ENCODE results near the gene PDZRN3. TPM values are rescaled to one million over a fixed set of nuclear protein-coding genes. Genes with fewer than 3 reads are reported as not detected.

Gene PDZRN3
- total RNA-seq, 1 experiment from 2014 or later: 5.9 TPM

DNA sequence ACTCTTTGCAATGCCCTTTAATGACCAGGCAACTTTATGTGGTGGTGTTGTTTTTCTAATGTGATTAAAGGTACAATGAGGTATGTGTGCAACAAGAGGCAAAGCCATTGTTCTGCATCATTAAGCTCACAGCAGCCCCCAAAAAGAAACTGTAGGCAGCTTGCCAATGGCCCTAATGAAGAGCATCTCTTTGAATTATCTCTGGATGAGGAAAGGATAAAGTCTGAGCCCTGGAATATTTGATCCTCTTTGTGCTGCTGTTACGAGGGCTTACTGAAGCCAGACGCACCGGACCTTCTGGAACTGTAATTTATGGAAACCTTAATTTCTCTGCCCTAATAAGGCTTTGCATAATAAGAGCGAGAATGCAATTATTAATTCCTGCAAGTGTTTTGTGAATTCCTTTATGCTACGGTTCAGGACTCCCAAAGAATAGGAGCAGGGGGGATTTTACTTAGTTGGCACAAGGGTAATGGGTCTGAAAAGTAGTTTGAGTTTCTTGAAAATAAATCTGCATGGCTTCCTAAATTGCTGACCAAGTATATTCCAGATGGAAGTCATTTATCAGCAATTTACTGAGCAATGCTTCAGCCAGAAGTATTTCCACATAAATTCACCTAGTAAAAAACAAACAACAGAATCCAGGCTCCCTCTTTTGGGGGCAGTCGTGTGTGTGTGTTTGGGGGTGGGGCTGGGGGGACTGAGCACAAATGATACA, 193.4 kb downstream of the PDZRN3 start:
- Histone ChIP-seq H3K4ac (ENCODE audit: low read depth, low read length) (no peak overlapping the region), H3K79me1 (ENCODE audit: insufficient read depth, low read depth, low read length, poor library complexity, severe bottlenecking) (no peaks in the 10 kb centered on the region), H3K9ac (ENCODE audit: extremely low read depth, insufficient read length, low read length) (no peak overlapping the region), H3K56ac (ENCODE audit: insufficient read length, low read depth, low read length) (no peak overlapping the region), H2BK15ac (ENCODE audit: low read depth, low read length) (no peak overlapping the region), H2AK5ac (ENCODE audit: insufficient read length, low read length) (no peak overlapping the region), H2AFZ (ENCODE audit: low read length) (no peak overlapping the region), H3K79me2 (ENCODE audit: insufficient read depth, low read length) (no peaks in the 10 kb centered on the region), H4K5ac (ENCODE audit: insufficient read length, low read depth, low read length) (no peak overlapping the region), H2BK120ac (ENCODE audit: low read depth, low read length, poor library complexity, severe bottlenecking) (no peak overlapping the region), H4K91ac (ENCODE audit: insufficient read length, low read depth, low read length) (no peak overlapping the region), H3T11ph (ENCODE audit: low read length) (no peak overlapping the region), H2BK20ac (ENCODE audit: low read depth, low read length, poor library complexity, severe bottlenecking) (no peak overlapping the region), H4K20me1 (ENCODE audit: control insufficient read depth, insufficient read depth, insufficient read length) (no peaks in the 10 kb centered on the region), H3K18ac (ENCODE audit: insufficient read length, low read depth, low read length) (no peak overlapping the region), H3K9me3 (ENCODE audit: control insufficient read depth, low read depth, low read length) (no peaks in the 10 kb centered on the region), H3K14ac (ENCODE audit: insufficient read depth, low read length) (no peak overlapping the region), H2BK5ac (ENCODE audit: insufficient read length, low read length) (no peak overlapping the region), H3K27me3 (ENCODE audit: insufficient read depth, low read length) (no peaks in the 10 kb centered on the region), H4K8ac (replicated peaks; ENCODE audit: insufficient read length, low read depth, low read length) (no peak overlapping the region), H3K4me1 (ENCODE audit: insufficient read depth, low read length) (no peaks in the 10 kb centered on the region), H3K27ac (ENCODE audit: insufficient read length, low read depth, low read length) (no peak overlapping the region), H3K23me2 (ENCODE audit: insufficient read length, low read depth, low read length, poor library complexity, severe bottlenecking) (no peaks in the 10 kb centered on the region), H3K23ac (ENCODE audit: insufficient read length, low read depth, low read length) (no peak overlapping the region), H2BK12ac (ENCODE audit: insufficient read length, low read depth, low read length) (no peak overlapping the region), H3K4me2 (ENCODE audit: insufficient read depth, insufficient read length, low read length) (no peak overlapping the region)
- Mint-ChIP-seq H3K27ac (no peak overlapping the region), H3K9me3 (no peaks in the 10 kb centered on the region), H3K4me3 (no peak overlapping the region), H3K4me1 (peaks cover 21 to 38% of the 10 kb centered on the region in 2 experiments), H3K27me3 (ENCODE audit: low read depth) (no peaks in the 10 kb centered on the region), H3K36me3 (ENCODE audit: insufficient read depth in 1 of 3, low read depth in 3 of 3) (no peaks in the 10 kb centered on the region)
- DNase-seq: no peak
- no CpG with 5 or more reads among the region's 6 CpGs for WGBS (ENCODE audit: extremely low coverage, insufficient read length, low lambda C conversion rate)
- TF ChIP-seq, protein P1, sequence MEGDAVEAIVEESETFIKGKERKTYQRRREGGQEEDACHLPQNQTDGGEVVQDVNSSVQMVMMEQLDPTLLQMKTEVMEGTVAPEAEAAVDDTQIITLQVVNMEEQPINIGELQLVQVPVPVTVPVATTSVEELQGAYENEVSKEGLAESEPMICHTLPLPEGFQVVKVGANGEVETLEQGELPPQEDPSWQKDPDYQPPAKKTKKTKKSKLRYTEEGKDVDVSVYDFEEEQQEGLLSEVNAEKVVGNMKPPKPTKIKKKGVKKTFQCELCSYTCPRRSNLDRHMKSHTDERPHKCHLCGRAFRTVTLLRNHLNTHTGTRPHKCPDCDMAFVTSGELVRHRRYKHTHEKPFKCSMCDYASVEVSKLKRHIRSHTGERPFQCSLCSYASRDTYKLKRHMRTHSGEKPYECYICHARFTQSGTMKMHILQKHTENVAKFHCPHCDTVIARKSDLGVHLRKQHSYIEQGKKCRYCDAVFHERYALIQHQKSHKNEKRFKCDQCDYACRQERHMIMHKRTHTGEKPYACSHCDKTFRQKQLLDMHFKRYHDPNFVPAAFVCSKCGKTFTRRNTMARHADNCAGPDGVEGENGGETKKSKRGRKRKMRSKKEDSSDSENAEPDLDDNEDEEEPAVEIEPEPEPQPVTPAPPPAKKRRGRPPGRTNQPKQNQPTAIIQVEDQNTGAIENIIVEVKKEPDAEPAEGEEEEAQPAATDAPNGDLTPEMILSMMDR (conservative IDR thresholded peaks at IDR 0.05): no peak

Data from H9 (cell line).